Psoas muscle (tissue), 8 donors: ENCODE results near the gene CPLANE1. TPM values are rescaled to one million over a fixed set of nuclear protein-coding genes. Genes with fewer than 3 reads are reported as not detected.

Experiments used
- ATAC-seq, 4 donors: fragments of 200-7000 bp; cut with Tn5 transposase; one replicate each; pipeline ENCODE4 v1.9.1; 2020; ENCODE audit warnings: moderate library complexity in 3 of 4, mild to moderate bottlenecking in 2 of 4
- DNase-seq, 2 donors: peaks; one replicate each; pipeline ENCODE4 v3.0.0-alpha.2; 2020
- H3K27ac ChIP-seq: fragments of 200-600 bp; one replicate; pipeline ENCODE4 v1.8.0; 2022
- H3K27me3 ChIP-seq, 3 donors: fragments of 200-600 bp in 1 of 3; one replicate each; pipeline versions ENCODE4 v1.6.1 to v1.8.0; 2013 to 2022; ENCODE audit warnings: low read length in 2 of 3, mild to moderate bottlenecking in 2 of 3, moderate library complexity in 1 of 3; ENCODE audit not compliant: insufficient read depth in 3 of 3
- H3K36me3 ChIP-seq, 2 donors: fragments of 200-600 bp in 1 of 2; one replicate each; pipeline versions ENCODE4 v1.6.1 to v1.8.0; 2013 to 2022; ENCODE audit warnings: low read depth in 1 of 2, mild to moderate bottlenecking in 1 of 2, moderate library complexity in 1 of 2; ENCODE audit not compliant: insufficient read depth in 1 of 2
- H3K4me1 ChIP-seq: fragments of 200-600 bp; one replicate; pipeline ENCODE4 v1.8.0; 2022
- H3K4me3 ChIP-seq: fragments of 200-600 bp; one replicate; pipeline ENCODE4 v1.8.0; 2022; ENCODE audit warnings: mild to moderate bottlenecking
- H3K9me3 ChIP-seq: fragments of 200-600 bp; one replicate; pipeline ENCODE4 v1.8.0; 2022
- WGBS, 3 donors: extraction: QIAGEN DNeasy Blood & Tissue Kit; methylation state at CpG; one replicate each; pipeline versions ENCODE4 v1.1.6 to v1.1.7; 2013; 5-methylcytosine and 5-hydroxymethylcytosine counted together
- intact Hi-C, 2 donors: fragments of 100-400 bp; cut with DNase I; formaldehyde crosslinking; loops; one replicate each; pipeline versions ENCODE4 v1.11.0 to v1.14.2; 2022
- polyA plus RNA-seq, 3 donors: library from polyadenylated mRNA; stranded (reverse); fragments of 200-250 nt; gene quantifications; one replicate each; pipeline ENCODE4 v1.2.3, GENCODE V29; 2013
- total RNA-seq, 4 donors: library from RNA; stranded (reverse); fragmentation: NEBNext Ultra II Directional in 2 of 4; extraction: Animal tissue kit (Norgen Biotek cat#: 25700) in 2 of 4; gene quantifications; one replicate each; pipeline versions ENCODE4 v1.2.1 to v1.2.4, GENCODE V29; 2021 to 2023
- TF ChIP-seq, protein P1 (sequence below): fragments of 200-600 bp; IDR thresholded peaks from one replicate; pipeline ENCODE4 v1.8.0; 2022; ENCODE audit warnings: antibody characterized with exemption
- donor health status: healthy with polysubstance abuse.
- donor health status: DM: no; HTN: no; CAD: no; lungs with moderate emphysema.
- donor health status: Bipolar disorder and iron deficiency.
- donor health status: healthy.
- donor health status: DM: yes; HTN: yes; CAD: no.
- donor health status: DM: no; HTN: no; CAD: no.
- donor health status: DM: no; HTN: no; CAD: no.
- donor health status: DM: yes; HTN: yes; CAD: no.

Gene CPLANE1
- total and polyA plus RNA-seq, 7 donors = 1.4 to 12.1 (median 6.0) TPM

DNA sequence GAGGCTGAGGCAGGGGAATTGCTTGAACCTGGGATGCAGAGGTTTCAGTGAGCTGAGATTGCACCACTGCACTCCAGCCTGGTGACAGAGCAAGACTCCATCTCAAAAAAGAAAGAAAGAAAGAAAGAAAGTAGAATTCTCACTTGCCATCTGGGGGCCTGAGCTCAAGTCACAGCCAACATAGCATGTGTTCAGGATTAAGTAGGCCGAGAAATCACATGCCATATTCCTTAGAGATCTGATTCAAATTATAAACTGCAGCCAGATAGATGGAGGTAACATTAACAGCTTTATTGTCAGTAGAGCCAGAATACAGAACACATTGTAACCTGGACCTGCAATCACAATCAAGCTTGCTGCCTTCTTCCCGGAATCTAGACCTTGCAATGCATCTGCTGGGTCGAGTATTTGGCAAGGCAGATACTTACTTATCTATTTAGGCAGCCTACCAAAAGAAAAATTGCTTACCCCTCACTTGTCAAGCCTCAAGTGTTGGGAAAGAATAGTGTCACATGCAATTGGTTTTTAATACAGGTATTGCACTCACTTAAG lies 173.7 kb downstream of the CPLANE1 start:
- WGBS, 3 donors = 65 to 72% (median 69%) methylated on average over 3 of the region's 3 CpGs
- Histone ChIP-seq H3K4me3 (no peak overlapping the region), H3K9me3 (no peaks in the 10 kb centered on the region), H3K36me3 (peaks cover 0 to 25% of the 10 kb centered on the region in 2 donors), H3K27me3 (no peaks in the 10 kb centered on the region), H3K4me1 (no peaks in the 10 kb centered on the region), H3K27ac (no peak overlapping the region)
- intact Hi-C loops = no loop called here
- no peak for DNase-seq
- no peak for ATAC-seq
- TF ChIP-seq, protein P1, sequence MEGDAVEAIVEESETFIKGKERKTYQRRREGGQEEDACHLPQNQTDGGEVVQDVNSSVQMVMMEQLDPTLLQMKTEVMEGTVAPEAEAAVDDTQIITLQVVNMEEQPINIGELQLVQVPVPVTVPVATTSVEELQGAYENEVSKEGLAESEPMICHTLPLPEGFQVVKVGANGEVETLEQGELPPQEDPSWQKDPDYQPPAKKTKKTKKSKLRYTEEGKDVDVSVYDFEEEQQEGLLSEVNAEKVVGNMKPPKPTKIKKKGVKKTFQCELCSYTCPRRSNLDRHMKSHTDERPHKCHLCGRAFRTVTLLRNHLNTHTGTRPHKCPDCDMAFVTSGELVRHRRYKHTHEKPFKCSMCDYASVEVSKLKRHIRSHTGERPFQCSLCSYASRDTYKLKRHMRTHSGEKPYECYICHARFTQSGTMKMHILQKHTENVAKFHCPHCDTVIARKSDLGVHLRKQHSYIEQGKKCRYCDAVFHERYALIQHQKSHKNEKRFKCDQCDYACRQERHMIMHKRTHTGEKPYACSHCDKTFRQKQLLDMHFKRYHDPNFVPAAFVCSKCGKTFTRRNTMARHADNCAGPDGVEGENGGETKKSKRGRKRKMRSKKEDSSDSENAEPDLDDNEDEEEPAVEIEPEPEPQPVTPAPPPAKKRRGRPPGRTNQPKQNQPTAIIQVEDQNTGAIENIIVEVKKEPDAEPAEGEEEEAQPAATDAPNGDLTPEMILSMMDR = no peak

DNA sequence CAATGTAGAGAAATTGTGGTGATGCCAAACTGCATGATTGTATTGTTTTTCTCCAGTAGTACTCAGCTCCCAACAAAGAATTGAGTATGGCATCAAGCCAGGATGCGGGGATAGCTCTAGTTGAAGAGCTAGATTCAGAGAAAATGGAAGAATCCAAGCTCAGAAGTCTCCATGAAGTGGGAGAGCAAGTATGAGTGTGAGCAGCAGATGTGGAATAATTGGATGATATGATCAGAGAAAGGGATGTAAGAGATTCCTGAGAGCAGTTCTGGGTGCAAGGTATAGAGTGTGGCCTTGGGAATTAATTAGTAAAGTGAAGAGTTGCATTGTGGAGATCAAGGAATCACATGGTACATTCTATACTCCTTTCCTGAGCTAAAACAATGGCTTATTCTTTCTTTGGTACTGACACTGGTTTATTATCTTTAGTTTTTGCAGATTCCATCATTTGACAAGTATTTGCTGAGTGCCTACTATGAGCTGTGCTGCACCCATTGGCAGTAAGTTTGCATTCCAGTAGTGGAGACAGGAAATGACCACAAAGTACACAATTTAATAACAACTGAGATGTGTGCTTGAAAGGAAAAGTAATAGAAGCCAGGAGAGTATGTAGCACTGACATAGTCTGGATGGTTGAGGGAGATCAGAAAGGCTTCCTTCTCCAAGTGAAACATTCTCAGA lies 177.1 kb downstream of the CPLANE1 start:
- Histone ChIP-seq H3K27me3 (no peaks in the 10 kb centered on the region), H3K4me1 (no peaks in the 10 kb centered on the region), H3K27ac (no peak overlapping the region), H3K36me3 (peaks cover 0 to under 1% of the 10 kb centered on the region in 2 donors), H3K4me3 (no peak overlapping the region), H3K9me3 (no peaks in the 10 kb centered on the region)
- ATAC-seq = peak in 1 of 4 donors; percentile 10
- WGBS, 3 donors = 55 to 70% (median 68%) methylated on average over 1 of the region's 1 CpG
- intact Hi-C loops = no loop called here
- TF ChIP-seq, protein P1 = no peak
- DNase-seq = no peak

DNA sequence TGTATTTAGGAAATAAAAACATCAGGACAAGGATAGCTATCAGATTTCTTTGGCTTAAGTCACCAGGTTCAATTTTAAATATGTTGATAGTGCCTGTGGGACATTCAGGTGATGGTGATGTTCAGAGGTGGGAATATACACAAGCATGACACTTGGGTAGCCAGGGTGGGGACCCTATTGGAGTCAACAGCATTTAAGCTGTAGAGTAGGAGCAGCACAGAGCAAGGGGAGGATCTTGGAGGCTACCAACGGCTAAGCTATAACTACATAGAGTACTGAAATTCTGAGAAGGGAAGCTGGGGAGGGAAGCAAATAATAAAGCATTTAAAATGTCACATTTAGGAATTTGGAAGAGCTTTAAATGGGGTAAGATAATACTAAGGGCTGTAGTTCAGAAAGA lies 177.7 kb downstream of the CPLANE1 start:
- H3K36me3 ChIP-seq = peaks cover 0 to 6% of the 10 kb centered on the region in 2 donors
- H3K27me3 ChIP-seq = no peaks in the 10 kb centered on the region
- intact Hi-C loops = no loop called here
- peak in 1 of 4 donors; percentile 15 for ATAC-seq
- TF ChIP-seq, protein P1 = no peak
- H3K27ac ChIP-seq = no peak overlapping the region
- no peaks in the 10 kb centered on the region for H3K4me1 ChIP-seq
- WGBS, 3 donors = 75 to 82% (median 75%) methylated on average over 1 of the region's 1 CpG
- no peaks in the 10 kb centered on the region for H3K9me3 ChIP-seq
- DNase-seq = no peak
- H3K4me3 ChIP-seq = no peak overlapping the region

DNA sequence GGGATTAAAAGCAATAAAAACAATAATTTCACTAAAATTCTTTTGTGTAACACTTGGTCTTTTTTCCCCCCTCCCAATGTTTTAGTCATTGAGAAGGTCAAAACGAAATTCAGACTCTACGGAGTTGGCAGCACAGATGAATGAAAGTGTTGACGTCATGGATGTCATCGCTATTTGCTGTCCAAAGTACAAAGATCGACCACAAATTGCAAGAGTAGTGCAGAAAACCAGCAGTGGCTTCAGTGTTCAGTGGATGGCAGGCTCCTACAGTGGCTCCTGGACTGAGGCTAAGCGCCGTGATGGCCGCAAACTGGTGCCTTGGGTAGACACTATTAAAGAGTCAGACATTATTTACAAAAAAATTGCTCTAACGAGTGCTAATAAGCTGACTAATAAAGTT lies 184.7 kb downstream of the CPLANE1 start:
- Histone ChIP-seq H3K27me3 (no peaks in the 10 kb centered on the region), H3K27ac (no peak overlapping the region), H3K4me1 (no peaks in the 10 kb centered on the region), H3K9me3 (no peaks in the 10 kb centered on the region), H3K36me3 (peaks cover 2 to 76% of the 10 kb centered on the region in 2 donors), H3K4me3 (no peak overlapping the region)
- TF ChIP-seq, protein P1 = no peak
- DNase-seq = no peak
- intact Hi-C loops = no loop called here
- no peak for ATAC-seq
- WGBS, 3 donors = 93 to 94% (median 93%) methylated on average over 9 of the region's 9 CpGs
